Measurements from ENCODE around the gene LNX2. TPM values are rescaled to one million over a fixed set of nuclear protein-coding genes. Genes with fewer than 3 reads are reported as not detected.

LNX2 gene
- 1 to 10 TPM; 5.0 to 6.6 (median 5.7) TPM for total RNA-seq

DNA sequence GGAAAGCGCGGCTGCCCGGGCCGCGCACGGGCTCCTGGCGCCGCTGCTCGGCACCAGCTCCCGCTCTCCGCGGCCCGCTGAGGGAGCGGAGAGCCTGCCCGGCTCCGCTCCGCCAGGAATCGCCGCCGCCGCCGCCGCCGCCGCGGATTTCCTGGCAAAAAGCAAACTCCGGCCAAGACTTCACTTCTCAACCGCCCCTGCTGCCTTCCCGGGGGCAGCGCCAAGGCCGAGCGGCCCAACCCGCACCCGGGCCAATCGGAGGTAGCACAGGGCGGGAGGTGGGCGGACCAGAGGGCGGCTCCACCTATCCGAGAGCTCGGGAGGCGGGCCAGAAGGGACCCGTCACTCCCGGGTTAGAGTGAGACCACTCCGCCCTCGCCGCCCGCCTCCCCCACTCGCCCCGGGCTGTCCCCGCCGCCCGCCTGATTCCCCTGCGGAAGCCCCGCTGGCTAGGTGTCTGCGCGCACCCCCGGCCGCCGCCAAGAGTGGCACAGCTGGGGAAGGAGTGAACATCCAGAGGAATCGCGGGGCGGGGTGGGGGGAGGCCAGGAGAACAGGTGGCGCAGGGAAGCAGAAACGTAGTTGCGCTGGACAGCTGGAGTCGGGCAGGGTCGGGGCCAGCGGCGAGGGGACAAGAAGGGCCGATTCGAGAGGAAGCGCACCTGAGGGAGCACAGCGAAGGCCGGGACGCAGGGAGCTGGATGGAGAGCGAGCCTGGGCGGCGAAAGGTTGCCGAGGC, at the start of gene LNX2:
LNX2 (minus strand) TSS at position 153 of the 739 bp plus-strand sequence. CDS start 38,826 bp downstream, outside the sequence.
- DNase-seq (ENCODE audit: low spot score) (peak; percentile 90), ATAC-seq (ENCODE audit: low FRiP score) (peak; percentile 96)
- TF ChIP-seq, protein P1, sequence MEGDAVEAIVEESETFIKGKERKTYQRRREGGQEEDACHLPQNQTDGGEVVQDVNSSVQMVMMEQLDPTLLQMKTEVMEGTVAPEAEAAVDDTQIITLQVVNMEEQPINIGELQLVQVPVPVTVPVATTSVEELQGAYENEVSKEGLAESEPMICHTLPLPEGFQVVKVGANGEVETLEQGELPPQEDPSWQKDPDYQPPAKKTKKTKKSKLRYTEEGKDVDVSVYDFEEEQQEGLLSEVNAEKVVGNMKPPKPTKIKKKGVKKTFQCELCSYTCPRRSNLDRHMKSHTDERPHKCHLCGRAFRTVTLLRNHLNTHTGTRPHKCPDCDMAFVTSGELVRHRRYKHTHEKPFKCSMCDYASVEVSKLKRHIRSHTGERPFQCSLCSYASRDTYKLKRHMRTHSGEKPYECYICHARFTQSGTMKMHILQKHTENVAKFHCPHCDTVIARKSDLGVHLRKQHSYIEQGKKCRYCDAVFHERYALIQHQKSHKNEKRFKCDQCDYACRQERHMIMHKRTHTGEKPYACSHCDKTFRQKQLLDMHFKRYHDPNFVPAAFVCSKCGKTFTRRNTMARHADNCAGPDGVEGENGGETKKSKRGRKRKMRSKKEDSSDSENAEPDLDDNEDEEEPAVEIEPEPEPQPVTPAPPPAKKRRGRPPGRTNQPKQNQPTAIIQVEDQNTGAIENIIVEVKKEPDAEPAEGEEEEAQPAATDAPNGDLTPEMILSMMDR (IDR thresholded peaks at IDR 0.05) = no peak

DNA sequence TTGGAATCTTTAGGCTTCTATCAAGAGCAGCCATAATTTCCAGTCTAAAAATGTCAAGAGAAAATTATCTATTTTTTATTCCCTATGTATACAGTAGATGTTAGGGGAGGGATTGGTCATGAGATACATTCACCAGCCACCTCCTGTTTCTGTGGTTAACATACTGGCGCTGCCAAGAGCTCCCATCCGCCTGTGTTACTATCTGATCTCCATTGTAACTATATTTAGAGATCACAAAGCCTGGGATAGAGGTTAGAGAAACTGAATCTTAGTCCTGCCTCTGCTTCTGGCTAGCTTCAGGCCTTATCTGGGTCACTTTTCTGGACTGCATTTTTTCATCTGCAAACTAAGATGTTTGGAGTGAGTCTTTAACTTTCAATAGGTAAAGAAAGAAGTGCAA, 47.6 kb upstream of the LNX2 start:
- TF ChIP-seq, protein P1 (IDR thresholded peaks at IDR 0.05) = no peak
- ATAC-seq (ENCODE audit: low FRiP score) (no peak), DNase-seq (ENCODE audit: low spot score) (no peak)

DNA sequence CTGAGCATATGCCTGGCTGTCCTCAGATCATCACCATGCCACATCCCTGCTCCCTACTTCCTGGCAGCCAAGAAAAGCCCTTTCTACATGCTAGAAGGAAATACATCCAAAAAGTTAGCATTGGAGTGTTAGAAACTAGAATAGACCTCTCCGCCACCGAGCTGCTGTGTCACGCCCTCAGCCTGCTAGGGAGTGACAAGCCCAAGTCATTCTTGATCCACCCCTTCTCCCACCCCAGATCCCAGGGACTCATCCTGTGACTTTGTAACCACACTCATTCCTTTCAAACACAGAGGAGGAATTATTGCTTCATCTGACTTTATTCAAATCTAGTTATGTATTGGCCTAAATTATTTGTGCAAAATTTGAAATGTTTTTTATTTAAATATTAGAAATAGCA, 46.6 kb upstream of the LNX2 start:
- TF ChIP-seq, protein P1 (IDR thresholded peaks at IDR 0.05) = no peak
- DNase-seq (ENCODE audit: low spot score) (no peak), ATAC-seq (ENCODE audit: low FRiP score) (no peak)

DNA sequence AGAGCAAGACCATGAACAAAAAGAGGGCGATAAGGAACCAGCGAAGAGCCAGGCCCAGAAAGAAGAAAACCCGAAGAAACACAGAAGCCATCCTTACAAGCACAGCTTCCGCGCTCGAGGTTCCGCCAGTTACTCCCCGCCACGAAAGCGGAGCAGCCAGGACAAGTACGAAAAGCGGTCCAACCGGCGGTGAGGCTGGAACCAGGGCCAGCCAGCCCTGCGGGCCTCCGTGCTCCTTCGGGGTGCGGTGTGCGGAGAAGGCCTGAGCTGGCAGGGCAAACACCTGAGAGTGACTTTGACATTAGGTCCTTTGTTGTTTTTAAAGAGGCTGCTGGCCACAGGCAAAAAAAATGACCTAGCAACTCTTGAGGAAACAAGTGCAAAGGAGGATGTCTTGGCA, 45.4 kb upstream of the LNX2 start:
- TF ChIP-seq, protein P1 (IDR thresholded peaks at IDR 0.05) = no peak
- ATAC-seq (ENCODE audit: low FRiP score) (no peak), DNase-seq (ENCODE audit: low spot score) (no peak)

DNA sequence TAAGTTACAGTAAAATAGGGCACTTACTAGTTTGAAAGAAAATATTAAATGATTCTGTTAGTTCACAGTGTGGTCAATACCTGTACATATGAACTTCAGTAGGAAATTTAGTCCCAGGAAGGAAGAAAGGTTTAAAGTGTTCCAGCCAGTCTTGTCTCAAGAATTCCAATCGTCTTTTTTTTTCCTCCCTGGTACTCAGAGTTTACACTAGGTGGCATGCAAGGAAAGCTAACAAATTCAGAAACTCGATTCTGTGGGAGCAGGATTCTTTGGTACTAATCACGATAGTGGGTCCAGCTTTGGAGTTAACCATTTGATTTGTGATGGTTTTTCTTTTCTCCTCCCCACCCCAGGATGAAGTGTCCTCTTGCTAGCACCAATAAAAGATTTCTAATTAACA, 45.0 kb upstream of the LNX2 start:
- DNase-seq (ENCODE audit: low spot score) = no peak
- TF ChIP-seq, protein P1 (IDR thresholded peaks at IDR 0.05) = no peak
- ATAC-seq (ENCODE audit: low FRiP score) = no peak

DNA sequence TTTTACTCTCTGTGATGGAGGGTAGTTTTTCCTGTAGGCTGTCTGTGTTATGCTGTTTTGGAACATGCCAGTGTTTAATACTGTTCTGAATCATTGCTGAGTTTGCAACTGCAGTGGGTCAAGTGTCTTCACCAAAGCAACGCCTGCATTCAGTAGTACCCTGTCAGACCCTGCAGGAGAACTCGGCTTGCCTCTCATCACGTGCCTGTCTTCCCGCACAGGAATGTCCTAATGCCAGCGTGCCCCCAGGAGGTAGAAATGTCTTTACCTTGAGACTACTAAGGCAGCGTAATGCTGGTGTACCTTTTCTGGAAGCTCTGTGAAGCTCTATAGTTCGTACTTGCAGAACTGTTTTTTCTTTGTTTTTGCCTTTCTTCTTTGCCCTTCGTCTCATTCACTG, 43.6 kb upstream of the LNX2 start:
- TF ChIP-seq, protein P1 (IDR thresholded peaks at IDR 0.05) = no peak
- ATAC-seq (ENCODE audit: low FRiP score) = no peak

More for the DNA sequence above, 43.6 kb upstream of the LNX2 start:
- no peak for DNase-seq (ENCODE audit: low spot score)

Data from omental fat pad (tissue), 4 donors.